HepG2 (cell line): ENCODE measurements around the gene ARL3. TPM values are rescaled to one million over a fixed set of nuclear protein-coding genes. Genes with fewer than 3 reads are reported as not detected.

ENCODE experiments used
- BRD4 ChIP-seq: sonication (generic); formaldehyde crosslinking; IDR thresholded peaks from 2 replicates; pipeline ENCODE4 v1.4.0; 2020; ENCODE audit warnings: missing genetic modification reagents
- CSRNP2 ChIP-seq: sonication (generic); formaldehyde crosslinking; conservative IDR thresholded peaks from 2 replicates; pipeline ENCODE4 v1.8.0; 2022; ENCODE audit warnings: low read depth, missing genetic modification reagents
- HMG20B ChIP-seq: conservative IDR thresholded peaks from 2 replicates; pipeline ENCODE4 v1.6.1; 2016; ENCODE audit warnings: missing genetic modification reagents, missing compliant biosample characterization
- KDM3A ChIP-seq: IDR thresholded peaks from 2 replicates; pipeline ENCODE4 v1.6.1; 2018; ENCODE audit warnings: low read depth, missing compliant biosample characterization
- NFKB2 ChIP-seq: sonication (generic); formaldehyde crosslinking; IDR thresholded peaks from 2 replicates; pipeline ENCODE4 v1.4.0; 2020; ENCODE audit warnings: missing genetic modification reagents, borderline replicate concordance
- NR2F6 ChIP-seq, 2 experiments: IDR thresholded peaks; 2 replicates each; pipeline ENCODE4 v1.6.1; 2016; ENCODE audit warnings: antibody characterized with exemption in 1 of 2, mild to moderate bottlenecking in 1 of 2
- RARG ChIP-seq: sonication (generic); formaldehyde crosslinking; IDR thresholded peaks from 2 replicates; pipeline ENCODE4 v1.4.0; 2020; ENCODE audit warnings: low read depth, mild to moderate bottlenecking, missing genetic modification reagents
- RNF2 ChIP-seq: fragments of 450-650 bp; conservative IDR thresholded peaks from 2 replicates; pipeline ENCODE4 v1.6.1; 2016; ENCODE audit warnings: low read depth
- SMARCE1 ChIP-seq: fragments of 450-650 bp; IDR thresholded peaks from 2 replicates; pipeline ENCODE4 v1.6.1; 2017; ENCODE audit warnings: borderline replicate concordance
- ZBTB33 ChIP-seq: sonication (generic); formaldehyde crosslinking; IDR thresholded peaks from 2 replicates; pipeline ENCODE4 v1.4.0; 2020; ENCODE audit warnings: missing genetic modification reagents
- ZMAT3 ChIP-seq: sonication (generic); formaldehyde crosslinking; conservative IDR thresholded peaks from 2 replicates; pipeline ENCODE4 v1.7.0; 2021; ENCODE audit warnings: missing genetic modification reagents
- ZNF496 ChIP-seq: sonication (generic); formaldehyde crosslinking; IDR thresholded peaks from 2 replicates; pipeline ENCODE4 v1.8.1; 2023; ENCODE audit warnings: mild to moderate bottlenecking, moderate library complexity, missing genetic modification reagents; ENCODE audit not compliant: insufficient replicate concordance
- ZNF543 ChIP-seq: sonication (generic); formaldehyde crosslinking; IDR thresholded peaks from 2 replicates; pipeline ENCODE4 v1.4.0; 2020; ENCODE audit warnings: mild to moderate bottlenecking, missing genetic modification reagents
- ZNF552 ChIP-seq: sonication (generic); formaldehyde crosslinking; IDR thresholded peaks from 2 replicates; pipeline ENCODE4 v1.9.0; 2022; ENCODE audit warnings: missing genetic modification reagents, mild to moderate bottlenecking, borderline replicate concordance
- ZNF646 ChIP-seq: sonication (generic); formaldehyde crosslinking; IDR thresholded peaks from 2 replicates; pipeline ENCODE4 v1.9.0; 2021; ENCODE audit warnings: mild to moderate bottlenecking, missing genetic modification reagents
- ZSCAN12 ChIP-seq: sonication (generic); formaldehyde crosslinking; IDR thresholded peaks from 2 replicates; pipeline ENCODE4 v1.9.0; 2021; ENCODE audit warnings: mild to moderate bottlenecking, missing genetic modification reagents
- polyA plus RNA-seq, 8 experiments: library from polyadenylated mRNA; depleted of rRNA in 3 of 8; stranded (reverse) in 7 of 8; unstranded in 1 of 8; fragments of >200 nt; fragmentation: Illumina TruSeq in 4 of 8; extraction: Trizol in 4 of 8; gene quantifications; 2 replicates each; pipeline versions ENCODE4 v1.2.1 to v1.2.3, GENCODE V29; 2011 to 2016; ENCODE audit warnings: low read depth in 4 of 8, missing spikeins in 1 of 8, mixed read lengths in 1 of 8; ENCODE audit not compliant: insufficient read depth in 1 of 8
- total RNA-seq, 5 experiments: library from RNA; depleted of rRNA; stranded (reverse); fragments of >200 nt; fragmentation: Illumina TruSeq; extraction: Trizol; gene quantifications; 2 replicates each; pipeline ENCODE4 v1.2.3, GENCODE V29; 2016; ENCODE audit warnings: low read depth in 1 of 5
- TF ChIP-seq, protein P1 (sequence below): sonication (generic); formaldehyde crosslinking; IDR thresholded peaks from 2 replicates; pipeline ENCODE4 v1.4.0; 2020; ENCODE audit warnings: missing genetic modification reagents

The ARL3 gene
- total and polyA plus RNA-seq, 2 of the 13 experiments (the other 11 are each of a cell fraction or from before 2014, with no cell fraction given), result 5.2 to 6.6 TPM

GRCh38 chr10:102642736-102643335, 71.4 kb downstream of the ARL3 start (continued):
- TF ChIP-seq ZBTB33 (CRISPR knock-in tag), result no peak
- TF ChIP-seq RARG (CRISPR knock-in tag), result no peak
- TF ChIP-seq ZNF496 (CRISPR knock-in tag), result no peak
- TF ChIP-seq NR2F6 (IDR thresholded peaks at IDR 0.05), result no peak
- TF ChIP-seq NR2F6 (CRISPR knock-in tag; IDR thresholded peaks at IDR 0.05), result no peak
- TF ChIP-seq ZNF646, result no peak
- TF ChIP-seq NFKB2 (CRISPR knock-in tag), result no peak
- no peak for TF ChIP-seq SMARCE1
- TF ChIP-seq, protein P1, sequence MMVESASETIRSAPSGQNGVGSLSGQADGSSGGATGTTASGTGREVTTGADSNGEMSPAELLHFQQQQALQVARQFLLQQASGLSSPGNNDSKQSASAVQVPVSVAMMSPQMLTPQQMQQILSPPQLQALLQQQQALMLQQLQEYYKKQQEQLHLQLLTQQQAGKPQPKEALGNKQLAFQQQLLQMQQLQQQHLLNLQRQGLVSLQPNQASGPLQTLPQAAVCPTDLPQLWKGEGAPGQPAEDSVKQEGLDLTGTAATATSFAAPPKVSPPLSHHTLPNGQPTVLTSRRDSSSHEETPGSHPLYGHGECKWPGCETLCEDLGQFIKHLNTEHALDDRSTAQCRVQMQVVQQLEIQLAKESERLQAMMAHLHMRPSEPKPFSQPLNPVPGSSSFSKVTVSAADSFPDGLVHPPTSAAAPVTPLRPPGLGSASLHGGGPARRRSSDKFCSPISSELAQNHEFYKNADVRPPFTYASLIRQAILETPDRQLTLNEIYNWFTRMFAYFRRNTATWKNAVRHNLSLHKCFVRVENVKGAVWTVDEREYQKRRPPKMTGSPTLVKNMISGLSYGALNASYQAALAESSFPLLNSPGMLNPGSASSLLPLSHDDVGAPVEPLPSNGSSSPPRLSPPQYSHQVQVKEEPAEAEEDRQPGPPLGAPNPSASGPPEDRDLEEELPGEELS (CRISPR knock-in tag), result no peak
- no peak for TF ChIP-seq CSRNP2 (CRISPR knock-in tag)
- TF ChIP-seq BRD4 (CRISPR knock-in tag), result no peak
- TF ChIP-seq ZMAT3 (CRISPR knock-in tag), result no peak
- no peak for TF ChIP-seq HMG20B (CRISPR knock-in tag)
- no peak for TF ChIP-seq KDM3A (CRISPR knock-in tag)
- no peak for TF ChIP-seq ZSCAN12
- no peak for TF ChIP-seq RNF2
- no peak for TF ChIP-seq ZNF552
- 0 out of 2 replicates have a peak, but pooled peaks have one; percentile 1 for TF ChIP-seq ZNF543
